Ishikawa (cell line): ENCODE data around the gene EDC4.

Experiments
- CEBPB ChIP-seq: IDR thresholded peaks from 2 replicates; pipeline ENCODE4 v1.6.1; 2012
- EGR1 ChIP-seq: IDR thresholded peaks from 2 replicates; pipeline ENCODE4 v1.6.1; 2012
- EP300 ChIP-seq: IDR thresholded peaks from 2 replicates; pipeline ENCODE4 v1.6.1; 2012; ENCODE audit warnings: borderline replicate concordance
- FOXM1 ChIP-seq: IDR thresholded peaks from 2 replicates; pipeline ENCODE4 v1.6.1; 2012; ENCODE audit warnings: low read depth, borderline replicate concordance
- MAX ChIP-seq: IDR thresholded peaks from 2 replicates; pipeline ENCODE4 v1.6.1; 2012
- NFIC ChIP-seq: IDR thresholded peaks from 2 replicates; pipeline ENCODE4 v1.6.1; 2012
- RAD21 ChIP-seq: IDR thresholded peaks from 2 replicates; pipeline ENCODE4 v1.6.1; 2012; ENCODE audit warnings: low read depth
- TCF12 ChIP-seq: IDR thresholded peaks from 2 replicates; pipeline ENCODE4 v1.6.1; 2012; ENCODE audit warnings: low read depth
- TEAD4 ChIP-seq: IDR thresholded peaks from 2 replicates; pipeline ENCODE4 v1.6.1; 2012
- USF1 ChIP-seq: IDR thresholded peaks from 2 replicates; pipeline ENCODE4 v1.6.1; 2012
- YY1 ChIP-seq: IDR thresholded peaks from 2 replicates; pipeline ENCODE4 v1.6.1; 2012; ENCODE audit warnings: low read depth
- ZBTB7A ChIP-seq: IDR thresholded peaks from 2 replicates; pipeline ENCODE4 v1.6.1; 2012; ENCODE audit warnings: low read depth
- TF ChIP-seq, protein P1 (sequence below): IDR thresholded peaks from 2 replicates; pipeline ENCODE4 v1.6.1; 2012; ENCODE audit warnings: low read depth, mild to moderate bottlenecking

EDC4 gene

DNA sequence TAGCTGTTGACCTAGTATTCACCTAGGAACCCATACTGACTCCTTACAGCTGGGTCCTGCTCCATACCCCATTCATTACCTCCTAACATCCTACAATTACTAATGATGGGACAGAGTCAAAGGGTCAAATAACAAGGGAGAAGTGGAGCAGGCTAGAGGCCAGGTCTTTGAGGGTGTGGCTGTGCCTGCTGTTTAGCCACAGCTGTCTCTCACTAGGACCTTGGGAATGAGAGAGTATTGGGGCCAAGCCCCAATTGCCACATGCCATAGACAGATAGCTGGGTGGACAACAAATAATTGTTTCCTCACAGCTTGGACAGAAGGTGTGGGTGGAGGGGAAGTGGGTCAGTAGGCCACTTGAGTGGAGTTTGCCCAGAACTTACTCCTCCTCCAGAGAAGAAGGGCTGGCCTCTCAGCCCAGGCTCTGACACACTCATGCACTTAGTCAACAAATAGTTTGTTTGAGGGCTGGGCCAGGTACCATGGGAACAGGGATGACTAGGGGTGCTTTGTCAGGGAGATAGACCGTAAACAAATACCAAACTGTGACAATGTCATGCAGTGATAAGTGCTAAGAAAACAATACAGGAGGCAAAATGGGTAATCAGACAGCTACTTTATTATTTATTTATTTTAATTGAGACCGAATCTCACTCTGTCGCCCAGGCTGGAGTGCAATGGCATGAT, 15.2 kb upstream of the EDC4 start:
- no peak for TF ChIP-seq YY1
- TF ChIP-seq USF1, result no peak
- TF ChIP-seq ZBTB7A, result no peak
- no peak for TF ChIP-seq CEBPB
- no peak for TF ChIP-seq TCF12
- TF ChIP-seq EP300, result no peak

DNA sequence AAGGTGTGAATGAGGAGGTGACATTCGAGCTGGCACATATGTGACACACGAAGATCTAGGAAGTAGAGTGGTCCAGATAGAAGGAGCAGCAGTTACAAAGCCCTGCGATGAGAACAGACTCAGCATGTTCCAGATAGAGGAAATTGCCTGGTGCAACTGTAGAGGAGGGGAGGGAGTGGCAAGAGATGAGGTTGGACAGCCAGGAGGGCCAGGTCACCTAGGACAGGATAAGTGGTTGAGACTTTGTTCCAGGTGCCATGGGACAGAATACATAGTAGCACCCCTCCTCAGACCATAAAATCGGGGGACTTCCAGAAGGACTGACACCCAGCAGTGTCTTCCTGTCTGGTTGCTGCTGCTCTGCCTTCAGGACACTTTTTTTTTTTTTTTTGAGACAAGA, 14.4 kb upstream of the EDC4 start:
- no peak for TF ChIP-seq YY1
- TF ChIP-seq, protein P1, sequence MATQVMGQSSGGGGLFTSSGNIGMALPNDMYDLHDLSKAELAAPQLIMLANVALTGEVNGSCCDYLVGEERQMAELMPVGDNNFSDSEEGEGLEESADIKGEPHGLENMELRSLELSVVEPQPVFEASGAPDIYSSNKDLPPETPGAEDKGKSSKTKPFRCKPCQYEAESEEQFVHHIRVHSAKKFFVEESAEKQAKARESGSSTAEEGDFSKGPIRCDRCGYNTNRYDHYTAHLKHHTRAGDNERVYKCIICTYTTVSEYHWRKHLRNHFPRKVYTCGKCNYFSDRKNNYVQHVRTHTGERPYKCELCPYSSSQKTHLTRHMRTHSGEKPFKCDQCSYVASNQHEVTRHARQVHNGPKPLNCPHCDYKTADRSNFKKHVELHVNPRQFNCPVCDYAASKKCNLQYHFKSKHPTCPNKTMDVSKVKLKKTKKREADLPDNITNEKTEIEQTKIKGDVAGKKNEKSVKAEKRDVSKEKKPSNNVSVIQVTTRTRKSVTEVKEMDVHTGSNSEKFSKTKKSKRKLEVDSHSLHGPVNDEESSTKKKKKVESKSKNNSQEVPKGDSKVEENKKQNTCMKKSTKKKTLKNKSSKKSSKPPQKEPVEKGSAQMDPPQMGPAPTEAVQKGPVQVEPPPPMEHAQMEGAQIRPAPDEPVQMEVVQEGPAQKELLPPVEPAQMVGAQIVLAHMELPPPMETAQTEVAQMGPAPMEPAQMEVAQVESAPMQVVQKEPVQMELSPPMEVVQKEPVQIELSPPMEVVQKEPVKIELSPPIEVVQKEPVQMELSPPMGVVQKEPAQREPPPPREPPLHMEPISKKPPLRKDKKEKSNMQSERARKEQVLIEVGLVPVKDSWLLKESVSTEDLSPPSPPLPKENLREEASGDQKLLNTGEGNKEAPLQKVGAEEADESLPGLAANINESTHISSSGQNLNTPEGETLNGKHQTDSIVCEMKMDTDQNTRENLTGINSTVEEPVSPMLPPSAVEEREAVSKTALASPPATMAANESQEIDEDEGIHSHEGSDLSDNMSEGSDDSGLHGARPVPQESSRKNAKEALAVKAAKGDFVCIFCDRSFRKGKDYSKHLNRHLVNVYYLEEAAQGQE, result no peak
- no peak for TF ChIP-seq USF1
- no peak for TF ChIP-seq EGR1

DNA sequence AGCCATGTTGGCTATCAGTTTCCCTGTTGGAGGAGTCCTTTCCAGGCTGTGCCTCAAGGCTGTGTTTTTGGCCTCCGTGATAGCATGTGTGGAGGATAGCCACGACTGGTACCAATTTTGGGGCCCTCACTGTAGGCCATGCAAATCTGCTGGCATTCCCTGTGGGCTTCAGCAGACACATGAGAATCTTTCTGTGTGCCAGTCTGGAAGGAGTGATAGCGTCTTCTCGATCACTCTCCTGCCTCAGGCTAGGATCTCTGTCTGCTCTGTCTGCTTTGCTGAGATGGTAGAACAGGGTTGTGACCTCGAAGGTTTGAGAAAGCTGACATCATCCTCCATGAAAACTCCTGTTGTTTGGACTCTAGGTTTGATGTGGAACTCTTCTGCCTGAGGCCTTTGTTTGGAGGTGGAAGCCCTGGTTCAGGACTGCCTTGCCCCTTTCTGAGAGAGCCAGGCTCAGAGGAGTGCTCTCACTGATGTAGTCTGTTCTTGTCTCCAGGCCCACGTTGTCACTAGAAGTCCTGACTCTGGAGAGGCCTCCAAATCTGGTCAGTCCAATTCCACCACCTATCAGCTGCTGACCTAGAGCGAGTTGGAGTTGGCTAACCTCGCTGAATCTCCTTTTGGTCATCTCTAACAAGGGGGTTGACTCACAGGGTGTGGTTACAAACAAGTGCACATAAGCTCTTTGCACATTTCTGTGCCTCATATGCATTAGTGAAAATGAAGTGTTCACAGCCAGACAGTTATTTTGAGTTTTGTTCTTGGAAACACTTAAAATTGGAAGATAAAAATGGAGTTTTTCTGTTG, 12.1 kb upstream of the EDC4 start:
- no peak for TF ChIP-seq RAD21
- TF ChIP-seq ZBTB7A, result no peak
- TF ChIP-seq, protein P1, result no peak
- no peak for TF ChIP-seq TEAD4
- TF ChIP-seq USF1, result no peak

DNA sequence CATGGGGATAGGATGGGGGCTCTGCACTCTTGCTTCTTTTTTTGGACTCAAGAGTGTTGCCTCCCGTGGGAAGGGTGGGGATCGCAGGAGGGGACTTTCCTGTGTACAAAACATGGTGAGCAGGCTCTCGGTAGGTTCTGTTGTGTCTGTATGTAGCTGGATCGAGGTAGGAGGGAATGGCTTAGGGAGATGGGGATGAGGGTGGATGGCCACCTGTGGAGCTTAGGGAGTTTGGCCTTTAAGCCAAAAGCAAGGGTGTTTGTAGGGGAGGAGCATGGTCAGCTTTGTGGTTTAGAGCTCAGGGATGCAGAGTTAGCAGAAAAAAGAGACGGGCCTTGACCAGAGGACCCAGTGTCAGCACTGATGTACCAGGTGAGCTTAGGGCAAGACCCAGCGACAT, 11.0 kb upstream of the EDC4 start:
- TF ChIP-seq TEAD4 (no peak), MAX (no peak), CEBPB (no peak), EP300 (no peak), NFIC (no peak), TCF12 (no peak), EGR1 (no peak)

GRCh38 chr16:67862623-67863583, 9.9 kb upstream of the EDC4 start:
- no peak for TF ChIP-seq MAX
- TF ChIP-seq RAD21, result no peak
- TF ChIP-seq CEBPB, result no peak
- no peak for TF ChIP-seq ZBTB7A
- TF ChIP-seq FOXM1, result no peak
- TF ChIP-seq YY1, result no peak
- TF ChIP-seq NFIC, result no peak
- TF ChIP-seq, protein P1, result no peak
- TF ChIP-seq USF1, result no peak
